Eye (tissue), 1 donor: ENCODE results near the gene PPP1CB.
"Not testable (repeated sequence)": the region's sequence is repeated elsewhere in the genome, so short reads cannot be mapped to it uniquely, and the experiment has no call there.

Experiments
- DNase-seq: peaks from one replicate; pipeline ENCODE4 v3.0.0-alpha.2; 2015

PPP1CB gene

DNA sequence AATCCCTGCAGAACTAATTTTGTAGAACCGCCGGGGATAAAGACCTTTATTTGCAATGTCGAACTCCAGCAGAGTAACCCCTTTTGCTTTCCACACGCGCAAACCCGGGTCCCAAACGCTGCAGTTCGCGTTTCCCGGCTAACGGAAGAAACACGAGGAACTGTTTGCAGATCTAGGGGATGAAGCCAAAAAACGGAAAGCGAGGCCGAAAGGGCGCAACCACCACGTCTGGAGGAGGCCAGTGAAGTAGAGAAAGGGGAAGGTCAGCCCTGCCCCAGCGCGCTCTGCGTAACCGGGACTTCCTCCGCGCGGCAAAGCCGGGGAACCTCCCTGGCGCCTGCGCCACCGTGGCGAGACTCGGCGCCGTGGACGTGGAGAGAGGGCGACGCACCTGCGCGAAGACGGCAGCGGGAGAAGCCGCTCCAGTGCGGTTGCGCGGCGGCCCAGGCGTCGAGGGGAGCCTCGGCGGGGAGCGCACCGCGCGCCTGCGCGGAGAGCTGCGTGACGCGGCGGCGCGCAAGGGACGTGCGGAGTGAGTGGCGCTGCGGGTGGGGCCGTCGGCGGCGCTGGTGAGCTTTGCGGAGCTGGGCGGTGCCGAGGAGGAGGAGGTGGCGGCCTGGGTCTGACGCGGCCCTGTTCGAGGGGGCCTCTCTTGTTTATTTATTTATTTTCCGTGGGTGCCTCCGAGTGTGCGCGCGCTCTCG lies at the start of gene PPP1CB:
Gene PPP1CB (plus strand): TSS at position 579 of the 704 bp plus-strand sequence. CDS start 295 bp downstream, outside the sequence.
- DNase-seq, result peak; percentile 98

DNA sequence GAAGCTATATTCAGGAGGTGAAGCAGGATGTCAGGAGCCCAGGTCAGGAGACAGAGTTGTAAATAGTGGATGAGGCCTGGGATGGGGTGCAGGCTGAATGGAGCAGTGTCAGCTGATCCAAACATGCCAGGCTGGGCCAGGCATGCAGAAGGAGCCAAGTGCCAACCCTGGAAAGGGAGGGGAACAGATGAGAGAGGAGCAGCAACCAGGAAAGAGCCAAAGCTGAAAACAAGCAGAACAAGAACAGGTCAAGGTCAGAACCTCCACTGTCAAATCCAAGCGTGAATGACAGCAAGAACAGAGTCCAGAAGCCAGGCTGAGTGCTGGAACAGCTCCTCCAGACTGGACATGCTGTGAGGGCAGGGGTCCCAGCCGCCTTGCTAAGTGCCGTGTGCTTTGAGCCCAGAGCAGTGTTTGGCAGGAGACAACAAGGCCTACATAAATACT lies 49.2 kb upstream of the PPP1CB start:
- no peak for DNase-seq

DNA sequence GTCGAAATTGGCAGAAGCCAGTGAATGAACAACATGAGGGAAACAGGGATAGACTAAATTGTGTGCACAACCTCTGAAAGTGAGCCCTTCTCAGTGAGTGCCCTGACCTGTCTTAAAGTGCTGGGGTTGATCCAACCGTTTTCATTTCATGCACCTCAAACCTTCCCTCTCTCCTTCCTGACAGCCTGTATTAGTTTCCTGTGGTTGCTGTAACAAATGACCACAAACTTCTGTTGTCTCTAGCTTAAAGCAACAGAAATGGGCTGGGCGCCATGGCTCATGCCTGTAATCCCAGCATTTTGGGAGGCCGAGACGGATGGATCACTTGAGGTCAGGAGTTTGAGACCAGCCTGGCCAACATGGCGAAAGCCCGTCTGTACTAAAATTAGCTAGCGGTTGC lies 48.8 kb upstream of the PPP1CB start:
- no peak for DNase-seq

DNA sequence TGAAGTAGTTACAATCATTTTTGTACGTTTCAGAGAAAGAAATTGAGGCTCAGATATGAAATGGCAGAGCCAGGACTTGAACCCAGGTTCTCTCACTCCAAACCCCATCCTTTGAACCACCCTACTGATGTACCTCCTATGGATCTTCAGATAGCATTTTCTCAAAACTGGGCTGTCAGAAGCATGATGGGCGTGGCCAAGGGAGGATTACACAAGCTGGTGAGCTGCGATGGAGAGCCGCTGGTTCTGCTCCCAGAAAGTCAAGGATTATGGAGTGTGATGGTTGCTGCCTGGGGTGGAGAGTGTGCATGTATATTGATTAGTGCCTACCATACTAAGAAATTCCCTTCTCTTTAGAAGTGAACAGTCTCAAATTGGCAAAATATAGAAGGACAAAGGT lies 47.0 kb upstream of the PPP1CB start:
- DNase-seq, result no peak

DNA sequence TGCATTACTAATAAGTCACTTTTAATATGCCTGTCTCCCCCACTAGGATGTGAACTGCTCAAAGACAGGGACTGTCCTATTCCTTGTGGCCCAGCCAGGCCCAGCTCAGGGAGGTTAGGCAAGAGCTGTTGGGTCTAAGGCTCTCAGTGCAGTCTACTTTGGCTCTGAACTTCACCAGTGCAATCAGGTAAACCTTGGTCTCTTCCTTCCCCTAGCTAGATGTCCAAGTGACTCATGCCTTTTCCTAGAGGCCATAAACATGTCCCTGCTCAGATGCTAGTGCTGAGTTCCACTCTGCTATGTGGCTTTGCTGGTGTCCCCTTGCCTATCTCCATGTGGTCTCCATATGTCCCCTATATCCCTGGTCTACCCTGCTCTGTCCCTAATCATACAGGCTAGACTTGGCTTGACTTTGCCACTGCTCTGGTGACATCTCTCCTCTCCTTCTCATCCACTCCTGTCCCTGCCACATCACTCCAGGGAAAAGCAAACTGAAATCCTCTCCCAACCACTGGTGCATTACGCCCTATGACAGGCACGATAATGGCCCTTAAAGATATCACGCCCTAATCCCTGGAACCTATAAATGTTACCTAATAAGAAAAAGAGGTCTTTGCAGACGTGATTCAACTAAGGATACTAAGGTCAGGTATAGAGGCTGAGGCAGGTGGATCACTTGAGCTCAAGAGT lies 45.7 kb upstream of the PPP1CB start:
- no peak for DNase-seq

DNA sequence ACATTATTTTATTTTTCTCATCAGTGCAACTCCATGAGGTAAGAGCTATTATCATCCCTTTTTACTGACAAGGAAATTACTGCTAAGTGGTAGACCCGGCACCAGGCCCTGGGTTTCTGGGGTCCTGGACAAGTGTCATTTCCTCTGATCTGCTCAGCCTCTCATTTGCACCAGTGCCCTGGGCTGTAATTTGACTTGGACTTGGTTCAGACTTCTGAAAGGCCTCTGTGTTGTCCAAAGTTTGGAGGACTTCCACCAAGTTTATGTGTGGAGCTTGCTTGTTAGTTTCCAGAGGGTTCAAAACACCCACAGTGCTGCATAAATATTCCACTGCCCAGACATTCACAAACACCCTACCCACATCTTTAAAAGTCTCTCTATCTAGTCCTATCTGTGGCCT lies 44.0 kb upstream of the PPP1CB start:
- no peak for DNase-seq

DNA sequence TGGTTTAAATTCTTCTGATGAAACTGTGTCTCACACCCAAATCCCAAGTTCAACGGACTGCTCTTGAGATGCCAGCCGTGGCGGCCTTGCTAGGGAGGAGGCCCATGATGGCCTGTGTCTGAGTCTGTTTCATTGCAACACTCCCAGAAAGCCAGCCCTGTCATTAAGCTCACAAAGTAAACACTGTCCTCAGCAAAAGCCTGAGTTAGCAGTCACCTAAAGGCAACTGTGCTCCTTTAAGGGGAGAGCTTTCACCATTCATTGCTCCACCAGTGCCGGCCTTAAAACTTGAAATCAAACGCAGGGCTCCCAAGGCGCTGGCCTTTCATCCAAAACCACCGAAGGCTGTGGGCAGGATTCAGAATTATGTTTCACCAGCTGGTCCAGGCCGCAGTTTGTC lies 42.5 kb upstream of the PPP1CB start:
- no peak for DNase-seq

DNA sequence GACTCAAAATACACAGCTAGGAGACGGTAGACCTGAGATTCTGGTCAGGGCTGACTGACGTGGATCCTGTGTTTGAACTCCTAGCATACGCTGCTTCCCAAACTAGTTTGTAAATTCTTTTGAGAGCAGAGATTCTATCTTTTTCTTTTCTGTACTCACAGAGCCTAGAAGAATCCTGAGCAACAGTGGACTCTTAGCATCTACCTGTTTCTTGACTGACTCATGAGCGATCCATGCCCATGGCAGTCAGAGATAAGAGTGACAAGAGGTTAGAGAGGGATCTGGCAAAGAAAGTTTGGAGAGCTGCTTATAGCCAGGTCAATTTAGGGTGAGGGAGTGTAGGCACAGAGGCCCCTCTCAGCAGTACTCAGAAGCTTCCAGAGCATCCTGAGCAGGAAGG lies 41.1 kb upstream of the PPP1CB start:
- no peak for DNase-seq

DNA sequence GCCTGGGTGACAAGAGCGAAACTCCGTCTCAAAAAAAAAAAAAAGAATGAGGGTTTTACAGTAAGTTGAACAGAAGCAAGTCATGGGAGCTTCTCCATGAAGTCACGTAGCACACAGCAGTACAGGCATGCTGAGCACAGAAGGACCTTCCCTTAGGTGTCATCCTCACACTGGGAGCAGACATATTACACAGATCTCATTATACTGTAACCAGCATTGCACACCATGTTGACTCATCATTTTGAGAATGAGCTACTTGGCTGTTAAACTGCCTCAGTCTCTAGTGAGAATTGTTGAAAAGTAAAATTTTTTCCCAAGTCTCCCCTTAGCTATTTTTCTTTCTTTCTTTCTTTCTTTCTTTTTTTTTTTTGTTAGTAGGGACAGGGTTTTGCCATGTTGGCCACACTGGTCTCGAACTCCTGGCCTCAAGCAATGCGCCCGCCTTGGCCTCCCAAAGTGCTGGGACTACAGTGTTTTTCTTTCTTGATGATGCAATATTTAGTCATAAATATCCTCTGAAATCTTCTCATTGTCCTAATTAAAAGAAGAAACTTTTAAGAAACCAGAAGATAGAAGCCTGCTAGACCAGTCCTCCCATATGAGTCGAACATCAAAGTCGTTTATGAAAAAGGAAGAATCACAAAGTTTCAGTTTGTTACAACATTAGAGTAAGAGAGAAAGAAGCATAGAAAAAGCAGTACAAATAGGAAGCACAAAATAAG lies 37.9 kb upstream of the PPP1CB start:
- no peak for DNase-seq

DNA sequence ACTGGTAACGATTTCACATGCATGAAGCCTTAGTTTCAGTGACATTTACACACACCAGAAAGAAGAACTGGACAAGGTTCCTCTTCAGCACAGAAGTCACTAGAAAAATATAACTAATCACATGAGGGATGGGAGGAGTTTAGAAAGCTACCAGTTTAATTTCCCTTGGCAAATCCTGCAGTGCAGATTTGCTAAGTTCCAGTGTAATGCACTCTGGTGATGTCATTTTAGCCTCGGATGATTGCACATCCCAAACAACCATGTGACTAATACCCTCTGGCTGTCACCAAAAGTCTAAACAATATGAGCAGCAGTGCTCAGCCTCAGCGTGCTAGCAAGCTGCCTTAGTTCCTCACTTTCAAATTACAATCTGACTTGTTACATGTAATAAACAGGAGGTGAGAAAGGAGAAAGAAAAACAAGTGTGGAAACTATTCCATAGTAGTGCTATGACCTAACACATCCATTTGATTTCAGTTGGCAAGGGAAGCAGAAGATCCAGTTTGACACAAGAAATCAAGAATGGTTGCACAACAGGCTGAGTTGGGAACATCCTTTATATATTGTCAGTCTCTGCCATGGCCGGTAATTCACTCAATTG lies 35.3 kb upstream of the PPP1CB start:
- DNase-seq, result peak; percentile 93

DNA sequence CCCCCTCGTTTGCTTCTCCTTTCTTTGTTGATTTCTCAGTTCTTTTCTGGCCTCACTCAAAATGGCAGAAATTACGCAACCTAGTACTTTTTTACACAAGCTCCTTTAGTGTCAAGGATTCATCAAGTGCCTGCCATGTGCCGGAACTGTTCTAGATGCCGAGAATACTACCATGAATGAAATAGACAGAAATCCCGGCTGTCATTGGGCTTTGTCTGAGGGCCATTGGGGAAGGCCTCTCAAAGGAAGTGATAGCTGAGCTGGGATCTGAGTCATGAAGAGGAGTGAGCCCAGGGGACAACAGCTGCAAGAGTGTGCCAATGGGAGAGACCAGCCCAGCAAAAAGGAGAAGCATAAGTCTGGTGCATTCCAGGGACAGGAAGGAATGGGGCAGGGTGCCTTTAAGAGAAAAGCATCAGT lies 34.3 kb upstream of the PPP1CB start:
- peak; percentile 74 for DNase-seq

DNA sequence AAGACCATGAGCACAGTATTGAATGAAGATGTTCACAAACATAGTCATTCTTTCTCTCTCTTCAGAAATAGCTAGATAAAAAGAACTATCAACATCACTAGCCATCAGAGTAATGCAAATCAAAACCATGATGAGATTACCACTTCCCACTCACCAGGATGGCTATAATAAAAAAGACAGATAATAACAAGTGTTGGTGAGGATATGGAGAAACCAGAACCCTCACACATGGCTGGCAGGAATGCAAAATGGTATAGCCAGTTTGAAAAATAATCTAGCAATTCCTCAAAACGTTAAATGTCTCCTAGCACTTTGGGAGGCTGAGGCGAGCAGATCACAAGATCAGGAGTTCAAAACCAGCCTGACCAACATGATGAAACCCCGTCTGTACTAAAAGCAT lies 31.3 kb upstream of the PPP1CB start:
- no peak for DNase-seq

DNA sequence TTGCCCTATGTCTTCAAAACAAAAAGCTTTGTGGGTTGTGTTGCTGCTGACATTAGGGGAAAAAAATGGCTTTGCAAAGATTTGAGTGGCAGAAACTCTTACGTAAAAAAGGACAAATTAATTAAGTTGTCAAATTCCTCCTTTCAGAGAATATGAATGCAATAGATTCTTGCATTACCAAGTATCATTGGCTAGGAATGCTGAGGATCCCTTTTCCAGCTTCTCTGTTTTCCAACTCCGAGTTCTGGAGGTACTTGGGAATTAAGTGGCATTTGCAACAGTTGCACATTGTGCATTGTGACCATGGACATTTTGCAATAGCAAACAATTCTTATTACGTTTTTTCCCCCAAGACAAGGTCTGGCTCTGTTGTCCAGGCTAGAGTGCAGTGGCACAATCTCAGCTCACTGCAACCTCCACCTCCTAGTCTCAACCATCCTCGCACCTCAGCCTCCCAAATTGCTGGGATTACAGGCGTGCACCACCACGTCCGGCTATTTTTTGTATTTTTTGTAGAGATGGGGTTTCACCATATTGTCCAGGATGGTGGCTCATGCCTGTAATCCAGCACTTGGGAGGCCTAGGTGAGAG lies 29.9 kb upstream of the PPP1CB start:
- no peak for DNase-seq

DNA sequence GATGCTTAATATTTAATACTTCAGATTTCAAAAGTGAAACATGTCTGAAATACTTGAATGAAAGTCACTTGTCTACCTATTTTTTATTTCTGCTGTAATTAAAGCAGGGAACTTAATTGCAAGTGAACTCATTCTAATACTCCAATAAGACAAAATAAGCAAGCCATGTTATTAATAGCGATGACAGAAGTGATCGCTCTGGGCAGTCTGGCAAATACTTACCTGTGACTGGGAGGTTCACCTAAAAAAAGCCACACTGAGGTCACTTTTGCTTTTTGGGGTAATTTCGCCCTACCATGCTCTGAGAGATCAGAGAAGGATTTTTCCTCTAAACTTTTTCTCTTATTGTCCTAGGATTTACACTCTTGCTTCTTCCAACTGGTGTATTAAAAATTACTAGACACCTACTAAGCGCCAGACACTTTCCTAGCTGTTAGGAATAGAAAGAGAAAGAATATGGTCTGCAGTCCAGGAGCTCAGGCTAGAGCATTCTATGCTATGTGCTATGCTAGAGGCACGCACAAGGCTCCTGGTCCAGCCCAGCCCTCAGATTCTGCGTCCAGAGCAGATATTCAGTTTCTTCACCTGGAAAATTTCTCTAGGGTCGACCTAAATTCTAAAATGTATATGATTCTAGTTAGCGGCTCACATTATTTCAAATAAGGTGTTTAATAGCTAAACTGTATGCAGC lies 26.5 kb upstream of the PPP1CB start:
- DNase-seq, result no peak

DNA sequence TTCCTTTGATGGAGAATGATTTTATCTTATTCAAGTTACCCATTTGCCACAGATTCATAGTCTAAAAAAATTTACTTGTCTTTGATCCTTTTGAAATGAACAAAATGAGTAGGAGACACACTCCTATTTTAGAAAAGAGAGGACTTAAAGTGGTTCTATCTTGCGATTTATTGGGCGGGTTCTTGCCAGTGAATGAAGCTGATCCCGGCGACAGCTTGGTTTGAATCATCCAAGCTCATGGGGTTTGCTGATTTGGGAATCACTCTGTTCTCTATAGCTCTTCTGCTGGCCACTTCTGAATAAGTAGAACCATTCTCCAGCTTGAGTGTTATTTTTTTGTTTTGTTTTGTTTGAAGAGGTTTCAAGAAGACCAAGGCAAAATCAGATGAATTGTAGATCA lies 25.5 kb upstream of the PPP1CB start:
- DNase-seq, result no peak

DNA sequence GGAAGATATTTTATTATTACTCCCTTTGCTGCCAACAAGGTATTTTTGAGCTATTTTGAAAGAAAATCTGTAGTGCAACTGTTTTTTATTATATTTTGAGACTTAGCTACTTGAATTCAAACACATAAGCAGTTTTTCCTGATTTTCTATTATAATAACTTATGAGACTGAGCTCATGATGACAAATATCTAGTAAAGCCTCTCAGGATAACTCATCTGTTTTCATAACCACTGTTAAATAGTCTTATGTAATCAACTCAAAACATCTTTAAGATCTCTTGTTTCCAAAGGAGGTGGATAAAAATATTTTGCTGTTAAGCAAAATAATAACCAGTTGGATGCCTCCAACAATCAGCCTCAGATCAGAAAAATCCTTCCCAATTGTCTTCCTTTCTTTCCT lies 21.9 kb upstream of the PPP1CB start:
- DNase-seq, result no peak

DNA sequence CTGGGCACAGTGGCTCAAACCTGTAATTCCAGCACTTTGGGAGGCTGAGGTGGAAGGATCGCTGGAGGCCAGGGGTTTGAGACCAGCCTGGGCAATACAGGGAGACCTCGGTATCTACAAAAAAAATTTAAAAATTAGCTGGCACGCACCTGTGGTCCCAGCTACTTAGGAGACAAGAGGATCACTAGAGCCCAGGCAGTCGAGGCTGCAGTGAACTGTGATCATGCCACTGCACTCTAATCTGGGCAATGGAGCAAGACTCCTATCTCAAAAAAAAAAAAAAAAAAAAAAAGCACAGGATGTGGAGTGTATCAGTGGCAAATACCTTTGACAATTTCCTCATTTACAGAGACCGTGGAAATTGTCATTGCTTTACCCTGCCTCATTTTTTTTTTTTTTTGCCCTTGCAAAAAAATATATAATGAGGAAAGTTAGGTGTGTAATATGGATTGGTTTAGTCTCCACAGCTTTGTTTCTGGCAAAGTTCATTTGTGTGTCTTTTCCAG lies 20.9 kb upstream of the PPP1CB start:
- no peak for DNase-seq

DNA sequence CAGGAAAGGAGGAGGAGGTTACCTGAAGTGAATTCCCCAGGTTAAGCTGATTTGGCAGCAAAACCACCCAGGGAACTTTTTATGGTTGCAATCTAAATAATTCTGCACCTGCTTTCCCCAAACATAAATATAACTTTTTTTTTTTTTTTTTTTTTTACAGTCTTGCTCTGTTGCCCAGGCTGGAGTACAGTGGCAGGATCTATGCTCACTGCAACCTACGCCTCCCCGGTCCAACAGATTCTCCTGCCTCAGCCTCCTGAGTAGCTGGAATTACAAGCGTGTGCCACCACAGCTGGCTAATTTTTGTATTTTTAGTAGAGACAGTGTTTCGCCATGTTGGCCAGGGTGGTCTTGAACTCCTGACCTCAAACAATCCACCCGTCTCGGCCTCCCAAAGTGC lies 16.1 kb upstream of the PPP1CB start:
- no peak for DNase-seq

DNA sequence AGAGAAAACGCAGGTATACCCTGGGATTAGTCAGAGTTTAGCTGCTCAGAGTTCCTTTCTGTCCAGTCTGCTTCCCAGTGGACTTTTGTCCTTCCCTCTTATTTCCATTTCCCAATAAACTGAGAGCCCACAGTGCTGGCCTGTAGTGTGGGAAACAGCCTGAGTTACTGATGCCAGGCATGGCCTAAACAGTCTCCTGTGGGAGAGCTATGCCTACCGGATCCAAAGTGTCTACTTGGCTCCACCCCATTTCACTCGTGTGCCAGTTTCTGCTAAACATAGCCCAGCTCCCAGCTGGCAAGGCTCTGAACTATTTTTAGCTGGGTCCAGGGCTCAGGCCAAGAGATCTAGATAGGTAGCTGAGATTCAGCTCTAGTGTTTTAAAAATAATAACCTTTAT lies 15.6 kb upstream of the PPP1CB start:
- DNase-seq, result no peak

DNA sequence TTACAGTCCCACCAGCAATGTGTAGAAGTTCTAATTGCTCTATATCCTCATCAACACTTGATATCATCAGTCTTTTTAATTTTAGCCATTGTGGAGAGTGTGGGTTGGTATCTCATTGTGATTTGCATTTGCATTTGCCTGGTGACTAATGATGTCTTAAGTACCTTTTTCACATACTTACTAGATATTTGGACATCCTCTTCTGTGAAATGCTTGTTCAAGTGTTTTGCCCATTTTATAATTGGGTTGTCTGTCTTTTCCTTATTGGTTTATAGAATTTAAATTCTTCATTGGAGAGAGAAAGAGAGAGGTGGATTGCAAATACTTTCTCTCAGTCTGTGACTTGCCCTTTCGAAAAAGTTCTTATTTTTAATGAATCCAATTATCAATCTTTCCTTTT lies 14.0 kb upstream of the PPP1CB start:
- DNase-seq, result no peak

DNA sequence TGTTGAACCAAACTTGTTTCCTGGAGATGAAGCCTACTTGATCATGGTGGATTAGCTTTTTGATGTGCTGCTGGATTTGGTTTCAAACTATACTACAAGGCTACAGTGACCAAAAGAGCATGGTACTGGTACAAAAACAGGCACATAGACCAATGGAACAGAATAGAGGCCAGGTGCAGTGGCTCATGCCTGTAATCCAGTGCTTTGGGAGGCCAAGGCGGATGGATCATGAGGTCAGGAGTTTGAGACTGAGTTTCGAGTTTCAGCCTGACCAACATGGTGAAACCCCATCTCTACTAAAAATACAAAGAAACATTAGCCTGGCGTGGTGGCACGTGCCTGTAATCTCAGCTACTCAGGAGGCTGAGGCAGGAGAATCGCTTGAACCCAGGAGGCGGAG lies 9.0 kb upstream of the PPP1CB start:
- not testable (repeated sequence) for DNase-seq

DNA sequence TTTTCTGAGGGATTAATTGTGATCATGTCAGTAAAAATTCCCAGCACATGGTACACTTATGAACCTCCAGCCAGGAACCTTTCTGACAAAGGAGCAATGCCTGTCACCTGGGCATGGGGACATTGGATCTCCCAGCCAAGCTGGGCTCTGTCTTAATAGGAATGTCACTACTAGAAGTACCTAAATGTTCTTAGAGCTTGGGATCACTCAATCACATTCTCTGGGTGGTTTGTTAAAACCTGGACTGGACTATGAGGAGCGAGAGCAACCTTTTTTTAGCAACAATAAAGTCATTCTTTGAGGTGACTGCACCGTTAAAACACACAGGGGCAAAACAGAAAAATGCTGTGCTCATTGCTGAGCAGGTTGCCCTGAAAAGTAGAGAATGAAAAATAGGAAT lies 6.4 kb upstream of the PPP1CB start:
- DNase-seq, result no peak
